ENCODE measurements around the gene TMEM266.

DNA sequence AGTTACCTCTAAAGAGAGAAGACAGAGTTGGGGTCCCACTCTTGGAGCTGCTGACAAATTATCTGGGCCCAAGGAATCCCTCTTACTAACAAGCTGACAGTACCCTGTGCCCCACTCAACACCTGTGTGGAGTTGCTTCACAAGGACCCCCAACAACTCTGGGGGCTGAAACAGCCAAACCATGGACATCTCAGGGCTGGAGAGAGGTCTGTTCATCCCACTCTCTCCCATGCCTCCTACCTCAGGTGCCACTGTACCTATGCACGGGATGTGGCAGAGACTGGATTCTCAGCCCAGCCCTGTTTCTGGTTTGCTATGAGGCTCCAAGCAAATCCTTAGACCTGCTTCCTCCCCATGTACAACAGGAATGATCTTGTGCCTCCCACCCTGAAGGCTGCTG lies 149.7 kb downstream of the TMEM266 start:
- TF ChIP-seq, protein P1, sequence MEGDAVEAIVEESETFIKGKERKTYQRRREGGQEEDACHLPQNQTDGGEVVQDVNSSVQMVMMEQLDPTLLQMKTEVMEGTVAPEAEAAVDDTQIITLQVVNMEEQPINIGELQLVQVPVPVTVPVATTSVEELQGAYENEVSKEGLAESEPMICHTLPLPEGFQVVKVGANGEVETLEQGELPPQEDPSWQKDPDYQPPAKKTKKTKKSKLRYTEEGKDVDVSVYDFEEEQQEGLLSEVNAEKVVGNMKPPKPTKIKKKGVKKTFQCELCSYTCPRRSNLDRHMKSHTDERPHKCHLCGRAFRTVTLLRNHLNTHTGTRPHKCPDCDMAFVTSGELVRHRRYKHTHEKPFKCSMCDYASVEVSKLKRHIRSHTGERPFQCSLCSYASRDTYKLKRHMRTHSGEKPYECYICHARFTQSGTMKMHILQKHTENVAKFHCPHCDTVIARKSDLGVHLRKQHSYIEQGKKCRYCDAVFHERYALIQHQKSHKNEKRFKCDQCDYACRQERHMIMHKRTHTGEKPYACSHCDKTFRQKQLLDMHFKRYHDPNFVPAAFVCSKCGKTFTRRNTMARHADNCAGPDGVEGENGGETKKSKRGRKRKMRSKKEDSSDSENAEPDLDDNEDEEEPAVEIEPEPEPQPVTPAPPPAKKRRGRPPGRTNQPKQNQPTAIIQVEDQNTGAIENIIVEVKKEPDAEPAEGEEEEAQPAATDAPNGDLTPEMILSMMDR (conservative IDR thresholded peaks at IDR 0.05 in 1 of 2, IDR thresholded peaks at IDR 0.05 in 1 of 2; ENCODE audit: extremely low read depth in 1 of 2, insufficient read depth in 1 of 2, low read depth in 1 of 2, low read length in 2 of 2): no peak
- TF ChIP-seq EZH2 (IDR thresholded peaks at IDR 0.05; ENCODE audit: borderline replicate concordance, low read length): no peak
